Transverse colon (tissue), 4 donors: ENCODE results near the gene TREH.

ENCODE experiments used
- POLR2AphosphoS5 ChIP-seq, 3 donors: sonication (generic); formaldehyde crosslinking; IDR thresholded peaks; one replicate each; pipeline ENCODE4 v1.6.1; 2016; ENCODE audit warnings: antibody characterized with exemption in 3 of 3
- TF ChIP-seq, protein P1 (sequence below), 5 experiments: fragments of 200-600 bp in 3 of 5; fragments of 450-650 bp in 2 of 5; sonication (generic) in 3 of 5; IDR thresholded peaks; 1 replicate in 2 of 5; 2 replicates in 3 of 5; pipeline ENCODE4 v1.5.1; 2016 to 2017; ENCODE audit warnings: antibody characterized with exemption in 5 of 5, inconsistent platforms in 3 of 5, mild to moderate bottlenecking in 2 of 5, moderate library complexity in 1 of 5

DNA sequence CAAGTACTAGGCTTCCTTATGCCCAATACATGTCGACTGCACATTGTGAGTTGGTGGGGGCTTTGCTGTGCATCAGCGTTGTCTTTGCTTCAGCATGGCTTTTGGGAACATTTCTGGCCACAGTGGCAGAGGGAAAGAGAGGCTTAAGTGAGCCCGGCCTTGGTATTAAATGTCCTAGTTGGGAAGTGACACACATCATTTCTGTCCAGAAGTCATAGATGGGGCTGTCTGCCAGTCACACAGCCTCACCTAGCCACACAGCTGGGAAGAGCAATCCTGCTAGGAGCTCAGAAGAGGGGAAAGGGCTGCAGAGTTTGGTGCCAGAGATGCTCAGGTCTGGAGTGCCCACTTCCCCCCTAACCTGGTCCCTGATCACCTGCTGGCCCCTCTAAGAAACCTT lies 27.6 kb downstream of the TREH start:
- TF ChIP-seq, protein P1, sequence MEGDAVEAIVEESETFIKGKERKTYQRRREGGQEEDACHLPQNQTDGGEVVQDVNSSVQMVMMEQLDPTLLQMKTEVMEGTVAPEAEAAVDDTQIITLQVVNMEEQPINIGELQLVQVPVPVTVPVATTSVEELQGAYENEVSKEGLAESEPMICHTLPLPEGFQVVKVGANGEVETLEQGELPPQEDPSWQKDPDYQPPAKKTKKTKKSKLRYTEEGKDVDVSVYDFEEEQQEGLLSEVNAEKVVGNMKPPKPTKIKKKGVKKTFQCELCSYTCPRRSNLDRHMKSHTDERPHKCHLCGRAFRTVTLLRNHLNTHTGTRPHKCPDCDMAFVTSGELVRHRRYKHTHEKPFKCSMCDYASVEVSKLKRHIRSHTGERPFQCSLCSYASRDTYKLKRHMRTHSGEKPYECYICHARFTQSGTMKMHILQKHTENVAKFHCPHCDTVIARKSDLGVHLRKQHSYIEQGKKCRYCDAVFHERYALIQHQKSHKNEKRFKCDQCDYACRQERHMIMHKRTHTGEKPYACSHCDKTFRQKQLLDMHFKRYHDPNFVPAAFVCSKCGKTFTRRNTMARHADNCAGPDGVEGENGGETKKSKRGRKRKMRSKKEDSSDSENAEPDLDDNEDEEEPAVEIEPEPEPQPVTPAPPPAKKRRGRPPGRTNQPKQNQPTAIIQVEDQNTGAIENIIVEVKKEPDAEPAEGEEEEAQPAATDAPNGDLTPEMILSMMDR (IDR thresholded peaks at IDR 0.05): no peak
- TF ChIP-seq POLR2AphosphoS5 (IDR thresholded peaks at IDR 0.05): no peak
